AG04450 (cell line): ENCODE results near the gene NAB1. TPM values are rescaled to one million over a fixed set of nuclear protein-coding genes. Genes with fewer than 3 reads are reported as not detected.

ENCODE experiments used
- CTCF ChIA-PET: fragments of 300-600, 350-600 bp; formaldehyde crosslinking; extraction: SDS; loops from one replicate; lab custom pipeline; 2022; ENCODE audit warnings: antibody characterized with exemption, inconsistent platforms; lab: Charles Lee
- POLR2A ChIA-PET: fragments of 350-600 bp; formaldehyde crosslinking; extraction: SDS; loops from one replicate; lab custom pipeline; 2021; ENCODE audit warnings: antibody characterized with exemption, inconsistent platforms; lab: Yijun Ruan, JAX
- DNase-seq: peaks from one replicate; pipeline ENCODE4 v3.0.0-alpha.2; 2011; ENCODE audit warnings: low read depth, low spot score
- H3K27ac ChIP-seq: one replicate; pipeline ENCODE4 v1.5.1; 2012; ENCODE audit warnings: low read depth, low read length, control low read depth
- H3K27me3 ChIP-seq: one replicate; pipeline ENCODE4 v1.6.0; 2012; ENCODE audit warnings: low read length; ENCODE audit not compliant: control insufficient read depth, insufficient read depth
- H3K4me3 ChIP-seq: 2 replicates; pipeline ENCODE4 v1.5.1; 2011; ENCODE audit warnings: mild to moderate bottlenecking, low read depth, low read length, control low read depth
- H3K9me3 ChIP-seq: 2 replicates; pipeline ENCODE4 v1.5.1; 2012; ENCODE audit warnings: low read length; ENCODE audit not compliant: control insufficient read depth, insufficient read depth
- polyA plus RNA-seq: library from polyadenylated mRNA; depleted of rRNA; stranded (reverse); fragments of >200 nt; gene quantifications from 2 replicates; pipeline ENCODE4 v1.2.3, GENCODE V29; 2011
- TF ChIP-seq, protein P1 (sequence below): IDR thresholded peaks from 2 replicates; pipeline ENCODE4 v1.5.1; 2011; ENCODE audit warnings: low read depth, low read length, control low read depth, inconsistent platforms

The NAB1 gene
- polyA plus RNA-seq, 1 experiment = 30.7 TPM

DNA sequence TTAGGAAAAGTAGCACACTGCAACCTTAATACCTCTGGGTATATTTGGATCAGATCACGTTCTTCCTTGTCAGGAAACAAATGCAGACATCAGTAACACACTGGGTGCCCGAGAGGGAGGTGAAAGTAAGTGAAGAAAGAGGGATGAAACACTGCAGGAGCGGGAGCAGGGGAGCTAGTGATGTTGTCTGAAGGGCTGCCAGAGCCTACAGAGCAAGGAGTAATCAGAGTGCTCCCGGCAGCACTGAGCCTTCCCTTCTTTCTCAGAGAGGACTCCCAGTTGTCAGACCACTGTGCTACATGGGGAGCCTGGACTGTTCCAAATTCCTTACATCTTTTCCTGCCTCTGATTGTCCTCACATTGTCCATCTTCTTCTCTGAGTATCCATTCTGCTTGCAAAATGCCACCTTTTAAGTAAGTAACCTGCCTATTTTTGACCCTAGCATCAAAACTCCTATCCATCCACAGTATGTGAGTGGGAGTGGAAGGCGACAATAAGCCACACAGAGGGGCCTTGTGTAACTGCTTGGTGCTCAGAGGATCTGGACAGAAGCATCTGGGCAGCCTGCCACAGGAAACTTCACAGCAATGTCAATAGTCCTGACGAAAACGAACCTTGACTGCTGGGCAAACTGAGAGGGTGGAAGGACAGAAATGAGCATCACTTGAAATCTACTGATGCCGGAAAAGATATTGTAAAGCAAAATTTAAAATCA, 10.8 kb upstream of the NAB1 start:
- H3K9me3 ChIP-seq = no peaks in the 10 kb centered on the region
- CTCF ChIA-PET = no interaction called here

DNA sequence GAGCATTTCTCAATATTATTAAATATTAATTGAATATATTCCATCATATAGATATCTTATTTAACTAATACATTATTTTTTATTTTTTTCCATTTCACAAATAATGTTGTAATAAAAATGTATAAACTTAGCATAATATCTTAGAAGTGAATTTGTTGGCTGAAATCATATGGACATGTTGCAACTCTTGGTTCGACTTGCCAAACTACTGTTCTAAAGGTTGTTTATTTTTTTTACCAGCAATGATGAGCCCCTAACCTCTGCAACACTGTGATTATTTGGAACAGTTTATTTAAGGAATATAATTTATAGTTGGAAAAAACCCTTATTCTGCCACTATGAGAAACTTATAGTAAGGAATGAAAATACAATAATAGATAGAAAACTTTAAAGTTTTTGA, 8.8 kb upstream of the NAB1 start:
- ChIA-PET CTCF (no interaction called here), POLR2A (no interaction called here)
- Histone ChIP-seq H3K27me3 (no peaks in the 10 kb centered on the region), H3K9me3 (no peaks in the 10 kb centered on the region), H3K27ac (no peak overlapping the region), H3K4me3 (no peak overlapping the region)
- DNase-seq = no peak
- TF ChIP-seq, protein P1, sequence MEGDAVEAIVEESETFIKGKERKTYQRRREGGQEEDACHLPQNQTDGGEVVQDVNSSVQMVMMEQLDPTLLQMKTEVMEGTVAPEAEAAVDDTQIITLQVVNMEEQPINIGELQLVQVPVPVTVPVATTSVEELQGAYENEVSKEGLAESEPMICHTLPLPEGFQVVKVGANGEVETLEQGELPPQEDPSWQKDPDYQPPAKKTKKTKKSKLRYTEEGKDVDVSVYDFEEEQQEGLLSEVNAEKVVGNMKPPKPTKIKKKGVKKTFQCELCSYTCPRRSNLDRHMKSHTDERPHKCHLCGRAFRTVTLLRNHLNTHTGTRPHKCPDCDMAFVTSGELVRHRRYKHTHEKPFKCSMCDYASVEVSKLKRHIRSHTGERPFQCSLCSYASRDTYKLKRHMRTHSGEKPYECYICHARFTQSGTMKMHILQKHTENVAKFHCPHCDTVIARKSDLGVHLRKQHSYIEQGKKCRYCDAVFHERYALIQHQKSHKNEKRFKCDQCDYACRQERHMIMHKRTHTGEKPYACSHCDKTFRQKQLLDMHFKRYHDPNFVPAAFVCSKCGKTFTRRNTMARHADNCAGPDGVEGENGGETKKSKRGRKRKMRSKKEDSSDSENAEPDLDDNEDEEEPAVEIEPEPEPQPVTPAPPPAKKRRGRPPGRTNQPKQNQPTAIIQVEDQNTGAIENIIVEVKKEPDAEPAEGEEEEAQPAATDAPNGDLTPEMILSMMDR = no peak

More for the DNA sequence above, 10.8 kb upstream of the NAB1 start:
- no peak for DNase-seq
- H3K4me3 ChIP-seq = no peak overlapping the region
- no peak overlapping the region for H3K27ac ChIP-seq
- POLR2A ChIA-PET = no interaction called here
- H3K27me3 ChIP-seq = no peaks in the 10 kb centered on the region
- TF ChIP-seq, protein P1 = no peak

DNA sequence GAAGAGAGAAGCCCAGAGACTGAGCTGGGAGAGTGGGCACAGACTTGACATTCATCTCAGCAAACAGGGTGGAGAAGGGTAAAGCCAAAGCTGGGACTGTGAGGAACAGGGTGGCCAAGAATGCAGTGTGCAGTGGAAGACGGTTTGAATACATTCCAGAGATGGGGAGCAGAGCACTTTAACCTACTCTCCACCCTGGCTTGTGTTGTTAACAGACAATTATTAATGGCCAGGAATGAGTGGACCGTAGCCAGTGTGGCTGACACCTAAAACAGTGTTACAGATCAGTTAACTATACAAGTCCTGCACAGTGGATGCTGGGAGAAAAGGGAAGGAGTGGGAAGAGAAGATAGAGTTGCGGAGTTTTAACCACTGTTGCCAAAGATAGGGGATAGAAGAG, 7.4 kb upstream of the NAB1 start:
- no peaks in the 10 kb centered on the region for H3K27me3 ChIP-seq
- ChIA-PET CTCF (no interaction called here), POLR2A (no interaction called here)
- no peak for DNase-seq
- no peak overlapping the region for H3K27ac ChIP-seq
- H3K9me3 ChIP-seq = no peaks in the 10 kb centered on the region
- TF ChIP-seq, protein P1 = no peak
- H3K4me3 ChIP-seq = no peak overlapping the region

DNA sequence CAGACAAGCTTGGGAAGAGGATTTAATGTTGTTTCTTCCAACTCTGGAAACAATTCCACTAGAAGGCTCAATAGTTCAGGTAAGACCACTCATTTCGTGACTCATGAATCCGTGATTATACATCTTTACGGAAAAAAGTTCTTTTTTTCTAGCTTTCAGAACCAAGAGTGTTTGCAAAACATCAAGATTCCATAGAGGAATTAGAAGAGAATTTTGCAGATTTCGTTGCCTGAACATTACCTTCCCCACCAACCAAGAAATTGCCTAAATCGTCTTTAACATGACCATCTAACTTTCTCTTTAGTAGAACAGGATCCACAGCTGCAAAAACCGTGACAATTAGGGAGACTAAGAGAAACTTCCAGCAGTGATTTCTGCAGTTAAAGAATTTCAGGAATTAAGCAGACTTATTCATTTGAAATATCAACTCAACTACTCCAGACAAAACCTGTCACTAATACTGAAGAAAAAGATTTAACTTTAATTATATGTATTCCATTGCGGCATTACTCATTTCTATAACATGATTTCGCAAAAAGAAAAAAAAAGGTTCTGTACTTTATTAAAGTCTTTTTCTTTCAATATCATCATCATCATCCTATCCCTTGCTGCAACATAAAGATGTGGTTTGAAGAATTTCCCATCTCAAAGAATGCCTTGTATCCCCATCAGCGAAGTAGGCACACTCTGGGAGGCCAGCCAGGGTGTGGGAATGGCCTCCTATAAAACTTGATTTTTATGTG, 1.9 kb upstream of the NAB1 start:
- POLR2A ChIA-PET = no interaction called here
- no peaks in the 10 kb centered on the region for H3K9me3 ChIP-seq
- DNase-seq = no peak
- no peak overlapping the region for H3K27ac ChIP-seq
- no peaks in the 10 kb centered on the region for H3K27me3 ChIP-seq
- CTCF ChIA-PET = no interaction called here
- TF ChIP-seq, protein P1 = no peak
- peak overlapping the region; percentile 28 for H3K4me3 ChIP-seq
